NB4 (cell line): ENCODE measurements around the gene SOBP.

Source experiments
- POLR2A ChIP-seq: IDR thresholded peaks from 2 replicates; pipeline ENCODE4 v1.6.1; 2011; ENCODE audit warnings: mild to moderate bottlenecking; ENCODE audit not compliant: insufficient read length; ENCODE audit errors: extremely low read depth
- TF ChIP-seq, protein P1 (sequence below): IDR thresholded peaks from one replicate; pipeline ENCODE4 v1.5.1; 2012; ENCODE audit warnings: low read depth, low read length

- TF ChIP-seq POLR2A, result no peak
- TF ChIP-seq, protein P1, sequence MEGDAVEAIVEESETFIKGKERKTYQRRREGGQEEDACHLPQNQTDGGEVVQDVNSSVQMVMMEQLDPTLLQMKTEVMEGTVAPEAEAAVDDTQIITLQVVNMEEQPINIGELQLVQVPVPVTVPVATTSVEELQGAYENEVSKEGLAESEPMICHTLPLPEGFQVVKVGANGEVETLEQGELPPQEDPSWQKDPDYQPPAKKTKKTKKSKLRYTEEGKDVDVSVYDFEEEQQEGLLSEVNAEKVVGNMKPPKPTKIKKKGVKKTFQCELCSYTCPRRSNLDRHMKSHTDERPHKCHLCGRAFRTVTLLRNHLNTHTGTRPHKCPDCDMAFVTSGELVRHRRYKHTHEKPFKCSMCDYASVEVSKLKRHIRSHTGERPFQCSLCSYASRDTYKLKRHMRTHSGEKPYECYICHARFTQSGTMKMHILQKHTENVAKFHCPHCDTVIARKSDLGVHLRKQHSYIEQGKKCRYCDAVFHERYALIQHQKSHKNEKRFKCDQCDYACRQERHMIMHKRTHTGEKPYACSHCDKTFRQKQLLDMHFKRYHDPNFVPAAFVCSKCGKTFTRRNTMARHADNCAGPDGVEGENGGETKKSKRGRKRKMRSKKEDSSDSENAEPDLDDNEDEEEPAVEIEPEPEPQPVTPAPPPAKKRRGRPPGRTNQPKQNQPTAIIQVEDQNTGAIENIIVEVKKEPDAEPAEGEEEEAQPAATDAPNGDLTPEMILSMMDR, result no peak
These were observed 5.3 kb downstream of the SOBP start for GRCh38 chr6:107495196-107495643.
